Esophagus muscularis mucosa (tissue), 4 donors: Measurements from ENCODE around the gene PXMP4. TPM values are rescaled to one million over a fixed set of nuclear protein-coding genes. Genes with fewer than 3 reads are reported as not detected.

ENCODE experiments used
- DNase-seq: peaks from one replicate; pipeline ENCODE4 v3.0.0-alpha.2; 2017; ENCODE audit errors: extremely low spot score
- H3K27ac ChIP-seq, 4 donors: fragments of 200-600 bp; sonication (generic); replicated peaks in 1 of 4; 1 replicate in 3 of 4; 2 replicates in 1 of 4; pipeline ENCODE4 v1.5.1; 2016 to 2019; ENCODE audit warnings: mild to moderate bottlenecking in 1 of 4
- H3K27me3 ChIP-seq, 4 donors: fragments of 200-600 bp; sonication (generic); one replicate each; pipeline versions ENCODE4 v1.5.1 to v1.6.0; 2016 to 2019
- H3K36me3 ChIP-seq, 4 donors: fragments of 200-600 bp; sonication (generic); one replicate each; pipeline ENCODE4 v1.5.1; 2016 to 2019
- H3K4me1 ChIP-seq, 4 donors: fragments of 200-600 bp; sonication (generic); one replicate each; pipeline ENCODE4 v1.5.1; 2016 to 2019
- H3K4me3 ChIP-seq, 4 donors: fragments of 200-600 bp; sonication (generic); 1 replicate in 2 of 4; 2 replicates in 2 of 4; pipeline ENCODE4 v1.5.1; 2016 to 2019; ENCODE audit warnings: mild to moderate bottlenecking in 4 of 4, moderate library complexity in 1 of 4
- H3K9me3 ChIP-seq, 4 donors: fragments of 200-600 bp; sonication (generic); 1 replicate in 3 of 4; 2 replicates in 1 of 4; pipeline ENCODE4 v1.5.1; 2016 to 2019
- CTCF ChIP-seq, 3 experiments: fragments of 200-600 bp in 2 of 3; fragments of 450-650 bp in 1 of 3; sonication (generic) in 2 of 3; IDR thresholded peaks; one replicate each; pipeline ENCODE4 v1.5.1; 2017 to 2019; ENCODE audit warnings: antibody characterized with exemption in 3 of 3, mild to moderate bottlenecking in 2 of 3, moderate library complexity in 1 of 3
- EP300 ChIP-seq: sonication (generic); formaldehyde crosslinking; IDR thresholded peaks from one replicate; pipeline ENCODE4 v1.6.1; 2017; ENCODE audit warnings: antibody characterized with exemption
- POLR2A ChIP-seq: fragments of 450-650 bp; IDR thresholded peaks from one replicate; pipeline ENCODE4 v1.6.1; 2017; ENCODE audit warnings: antibody characterized with exemption, moderate library complexity, mild to moderate bottlenecking, low read depth
- POLR2AphosphoS5 ChIP-seq, 2 donors: sonication (generic); formaldehyde crosslinking; IDR thresholded peaks; one replicate each; pipeline ENCODE4 v1.6.1; 2017; ENCODE audit warnings: antibody characterized with exemption in 2 of 2
- WGBS: methylation state at CpG from one replicate; pipeline ENCODE4 v1.1.5; 2018; 5-methylcytosine and 5-hydroxymethylcytosine counted together
- intact Hi-C: fragments of 100-400 bp; cut with DNase I; formaldehyde crosslinking; loops from one replicate; pipeline ENCODE4 v1.15.1; 2023
- total RNA-seq, 4 donors: library from RNA; depleted of rRNA; stranded (reverse); fragments of >200 nt; gene quantifications; one replicate each; pipeline versions ENCODE4 v1.1.0 to v1.2.1, GENCODE V29; 2016

The PXMP4 gene
- total RNA-seq, 4 donors from 2014 or later: 4.5 to 13.0 (median 9.2) TPM

GRCh38 chr20:33666293-33667244 is 53.5 kb downstream of the PXMP4 start, which contains the start of gene ACTL10:
ACTL10 (plus strand) TSS chr20:33666943; CDS start chr20:33667498, 555 bp downstream.
- H3K27me3 ChIP-seq: no peaks in the 10 kb centered on the region
- H3K9me3 ChIP-seq: no peaks in the 10 kb centered on the region
- peak; percentile 49 for TF ChIP-seq POLR2A
- TF ChIP-seq CTCF (IDR thresholded peaks at IDR 0.05): peak in 2 of 3 experiments; percentile 36 to 44
- TF ChIP-seq EP300: no peak
- TF ChIP-seq POLR2AphosphoS5 (IDR thresholded peaks at IDR 0.05): peak; percentile 94 to 95
- H3K27ac ChIP-seq: peak within 1 kb of the TSS; percentile 85 to 95 (median 92)
- peak; percentile 99 for DNase-seq
- peaks cover 40 to 63% (median 51%) of the 10 kb centered on the region in 4 donors for H3K4me1 ChIP-seq
- H3K36me3 ChIP-seq: peaks cover 0 to 30% (median 23%) of the 10 kb centered on the region in 4 donors
- WGBS: 1% methylated on average over 22 of the region's 50 CpGs
- intact Hi-C loops: no loop called here
- peak within 1 kb of the TSS; percentile 58 to 71 (median 70) for H3K4me3 ChIP-seq

GRCh38 chr20:33664762-33665144 is 55.4 kb downstream of the PXMP4 start:
- intact Hi-C loops: no loop called here
- Histone ChIP-seq H3K4me3 (no peak overlapping the region), H3K27ac (peak overlapping the region in 2 of 4 donors; percentile 92 to 93), H3K36me3 (peaks cover 0 to 21% (median 17%) of the 10 kb centered on the region in 4 donors), H3K27me3 (no peaks in the 10 kb centered on the region), H3K9me3 (no peaks in the 10 kb centered on the region), H3K4me1 (peaks cover 40 to 57% (median 51%) of the 10 kb centered on the region in 4 donors)
- no peak for TF ChIP-seq EP300
- no peak for TF ChIP-seq POLR2A
- no peak for TF ChIP-seq POLR2AphosphoS5 (IDR thresholded peaks at IDR 0.05)
- TF ChIP-seq CTCF (IDR thresholded peaks at IDR 0.05): no peak
- WGBS: 100% methylated on average over 2 of the region's 2 CpGs
- no peak for DNase-seq

GRCh38 chr20:33664085-33664761 is 55.9 kb downstream of the PXMP4 start:
- Histone ChIP-seq H3K36me3 (peaks cover 0 to 21% (median 18%) of the 10 kb centered on the region in 4 donors), H3K9me3 (no peaks in the 10 kb centered on the region), H3K27me3 (no peaks in the 10 kb centered on the region), H3K27ac (peak overlapping the region; percentile 87 to 96 (median 92)), H3K4me3 (peak overlapping the region; percentile 75 to 94 (median 82)), H3K4me1 (peaks cover 40 to 57% (median 51%) of the 10 kb centered on the region in 4 donors)
- intact Hi-C loops: no loop called here
- WGBS: 68% methylated on average over 4 of the region's 9 CpGs
- no peak for DNase-seq
- TF ChIP-seq POLR2A: no peak
- TF ChIP-seq POLR2AphosphoS5 (IDR thresholded peaks at IDR 0.05): no peak

GRCh38 chr20:33663161-33664084 is 56.7 kb downstream of the PXMP4 start:
- Histone ChIP-seq H3K4me1 (peaks cover 40 to 53% (median 49%) of the 10 kb centered on the region in 4 donors), H3K4me3 (peak overlapping the region; percentile 75 to 94 (median 82)), H3K9me3 (no peaks in the 10 kb centered on the region), H3K36me3 (peaks cover 0 to 23% (median 19%) of the 10 kb centered on the region in 4 donors), H3K27me3 (no peaks in the 10 kb centered on the region), H3K27ac (peak overlapping the region; percentile 87 to 96 (median 92))
- DNase-seq: no peak
- WGBS: 0% methylated on average over 11 of the region's 84 CpGs
- intact Hi-C loops: no loop called here
- TF ChIP-seq CTCF (IDR thresholded peaks at IDR 0.05): peak in 2 of 3 experiments; percentile 7 to 14
- TF ChIP-seq POLR2A: peak; percentile 35
- peak; percentile 60 to 85 for TF ChIP-seq POLR2AphosphoS5 (IDR thresholded peaks at IDR 0.05)
- TF ChIP-seq EP300: no peak
